Spleen (tissue), 11 donors: ENCODE data around the gene KCNQ1. TPM values are rescaled to one million over a fixed set of nuclear protein-coding genes. Genes with fewer than 3 reads are reported as not detected.

Experiments
- DNase-seq: peaks from one replicate; pipeline ENCODE4 v3.0.0-alpha.2; 2020
- H3K27ac ChIP-seq, 8 donors: fragments of 200-600 bp; sonication (generic) in 7 of 8; 1 replicate in 4 of 8; 2 replicates in 4 of 8; pipeline versions ENCODE4 v1.5.0 to v1.8.0; 2016 to 2021; ENCODE audit warnings: inconsistent platforms in 4 of 8, mild to moderate bottlenecking in 4 of 8, moderate library complexity in 1 of 8
- H3K27me3 ChIP-seq, 7 donors: fragments of 200-600 bp; sonication (generic) in 6 of 7; replicated peaks in 1 of 7; 1 replicate in 4 of 7; 2 replicates in 3 of 7; pipeline versions ENCODE4 v1.5.0 to v1.8.0; 2016 to 2021; ENCODE audit warnings: inconsistent platforms in 3 of 7, mild to moderate bottlenecking in 1 of 7
- H3K36me3 ChIP-seq, 6 donors: fragments of 200-600 bp; sonication (generic) in 5 of 6; 1 replicate in 4 of 6; 2 replicates in 2 of 6; pipeline versions ENCODE4 v1.5.0 to v1.8.0; 2016 to 2021; ENCODE audit warnings: inconsistent platforms in 2 of 6
- H3K4me1 ChIP-seq, 6 donors: fragments of 200-600 bp; sonication (generic) in 5 of 6; 1 replicate in 3 of 6; 2 replicates in 3 of 6; pipeline versions ENCODE4 v1.5.0 to v1.8.0; 2016 to 2021; ENCODE audit warnings: inconsistent platforms in 3 of 6
- H3K4me3 ChIP-seq, 8 donors: fragments of 200-600 bp; sonication (generic) in 7 of 8; 1 replicate in 4 of 8; 2 replicates in 4 of 8; pipeline versions ENCODE4 v1.5.0 to v1.8.0; 2016 to 2021; ENCODE audit warnings: inconsistent platforms in 4 of 8, mild to moderate bottlenecking in 4 of 8, moderate library complexity in 2 of 8
- H3K9me3 ChIP-seq, 8 donors: fragments of 200-600 bp; sonication (generic) in 7 of 8; 1 replicate in 4 of 8; 2 replicates in 4 of 8; pipeline versions ENCODE4 v1.5.0 to v1.8.0; 2016 to 2021; ENCODE audit warnings: inconsistent platforms in 4 of 8
- POLR2A ChIP-seq, 3 donors: fragments of 450-650 bp; IDR thresholded peaks; one replicate each; pipeline ENCODE4 v1.5.1; 2017; ENCODE audit warnings: antibody characterized with exemption in 3 of 3, mild to moderate bottlenecking in 1 of 3
- POLR2AphosphoS5 ChIP-seq, 3 donors: sonication (generic); formaldehyde crosslinking; IDR thresholded peaks; one replicate each; pipeline ENCODE4 v1.5.1; 2017; ENCODE audit warnings: antibody characterized with exemption in 3 of 3
- WGBS, 5 donors: extraction: QIAGEN DNeasy Blood & Tissue Kit in 3 of 5; methylation state at CpG; one replicate each; pipeline versions ENCODE4 v1.1.5 to v1.1.7; 2013 to 2018; 5-methylcytosine and 5-hydroxymethylcytosine counted together
- intact Hi-C: fragments of 100-400 bp; cut with DNase I; formaldehyde crosslinking; loops from one replicate; pipeline ENCODE4 v1.15.0; 2023; ENCODE audit warnings: low total_unique reads
- polyA plus RNA-seq, 3 donors: library from polyadenylated mRNA; stranded (reverse); fragments of 200-250 nt; gene quantifications; one replicate each; pipeline ENCODE4 v1.2.1, GENCODE V29; 2013
- total RNA-seq, 7 donors: library from RNA; depleted of rRNA in 3 of 7; stranded (reverse); fragments of >200 nt in 3 of 7; fragmentation: NEBNext Ultra II Directional in 4 of 7; extraction: Animal tissue kit (Norgen Biotek cat#: 25700) in 4 of 7; gene quantifications; one replicate each; pipeline versions ENCODE4 v1.1.0 to v1.2.1, GENCODE V29; 2016 to 2021
- TF ChIP-seq, protein P1 (sequence below), 11 experiments: fragments of 200-600 bp in 7 of 11; fragments of 450-650 bp in 4 of 11; sonication (generic) in 4 of 11; IDR thresholded peaks in 8 of 11; conservative IDR thresholded peaks in 3 of 11; 1 replicate in 7 of 11; 2 replicates in 4 of 11; pipeline versions ENCODE4 v1.4.0 to v1.8.0; 2016 to 2021; ENCODE audit warnings: antibody characterized with exemption in 11 of 11, inconsistent platforms in 4 of 11, mild to moderate bottlenecking in 1 of 11
- donor health status: healthy with polysubstance abuse.
- donor health status: DM: no; HTN: no; CAD: no; lungs with moderate emphysema.
- donor health status: DM: no; HTN: no; CAD: no.
- donor health status: Bipolar disorder and iron deficiency.
- donor health status: healthy.
- donor health status: DM: no; HTN: no; CAD: no.
- donor health status: DM: yes; HTN: yes; CAD: no.

KCNQ1 gene
- total and polyA plus RNA-seq, 10 donors = 3.3 to 21.6 (median 13.5) TPM

DNA sequence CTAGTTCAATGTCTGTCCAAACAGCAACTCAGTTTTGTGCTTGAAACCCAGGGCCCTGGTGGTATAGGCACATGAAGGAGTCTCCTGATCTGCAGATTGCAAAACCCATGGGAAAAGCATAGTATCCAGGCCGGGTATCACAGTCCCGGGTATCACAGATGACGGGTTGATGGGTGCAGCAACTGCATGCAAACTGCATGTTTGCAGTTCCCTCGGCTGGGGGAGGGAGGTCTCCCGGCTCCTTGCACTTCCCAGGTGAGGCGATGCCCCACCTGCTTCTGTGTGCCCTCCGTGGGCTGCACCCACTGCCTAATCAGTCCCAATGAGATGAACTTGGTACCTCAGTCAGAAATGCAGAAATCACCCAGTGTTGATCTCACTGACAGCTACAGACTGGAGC is 53.9 kb downstream of the KCNQ1 start:
- Histone ChIP-seq H3K9me3 (peaks cover 0 to 67% (median 49%) of the 10 kb centered on the region in 8 donors), H3K27ac (no peak overlapping the region), H3K27me3 (peaks cover 0 to 11% (median 0%) of the 10 kb centered on the region in 7 donors), H3K4me1 (no peaks in the 10 kb centered on the region), H3K4me3 (no peak overlapping the region), H3K36me3 (no peaks in the 10 kb centered on the region)
- 87 to 96% (median 92%) methylated on average over 3 to 7 of the region's 7 CpGs for WGBS, 5 donors
- intact Hi-C loops = no loop called here
- TF ChIP-seq, protein P1, sequence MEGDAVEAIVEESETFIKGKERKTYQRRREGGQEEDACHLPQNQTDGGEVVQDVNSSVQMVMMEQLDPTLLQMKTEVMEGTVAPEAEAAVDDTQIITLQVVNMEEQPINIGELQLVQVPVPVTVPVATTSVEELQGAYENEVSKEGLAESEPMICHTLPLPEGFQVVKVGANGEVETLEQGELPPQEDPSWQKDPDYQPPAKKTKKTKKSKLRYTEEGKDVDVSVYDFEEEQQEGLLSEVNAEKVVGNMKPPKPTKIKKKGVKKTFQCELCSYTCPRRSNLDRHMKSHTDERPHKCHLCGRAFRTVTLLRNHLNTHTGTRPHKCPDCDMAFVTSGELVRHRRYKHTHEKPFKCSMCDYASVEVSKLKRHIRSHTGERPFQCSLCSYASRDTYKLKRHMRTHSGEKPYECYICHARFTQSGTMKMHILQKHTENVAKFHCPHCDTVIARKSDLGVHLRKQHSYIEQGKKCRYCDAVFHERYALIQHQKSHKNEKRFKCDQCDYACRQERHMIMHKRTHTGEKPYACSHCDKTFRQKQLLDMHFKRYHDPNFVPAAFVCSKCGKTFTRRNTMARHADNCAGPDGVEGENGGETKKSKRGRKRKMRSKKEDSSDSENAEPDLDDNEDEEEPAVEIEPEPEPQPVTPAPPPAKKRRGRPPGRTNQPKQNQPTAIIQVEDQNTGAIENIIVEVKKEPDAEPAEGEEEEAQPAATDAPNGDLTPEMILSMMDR (IDR thresholded peaks at IDR 0.05 in 8 of 11, conservative IDR thresholded peaks at IDR 0.05 in 3 of 11) = no peak
- TF ChIP-seq POLR2A (IDR thresholded peaks at IDR 0.05) (no peak), POLR2AphosphoS5 (IDR thresholded peaks at IDR 0.05) (no peak)
- DNase-seq = no peak

DNA sequence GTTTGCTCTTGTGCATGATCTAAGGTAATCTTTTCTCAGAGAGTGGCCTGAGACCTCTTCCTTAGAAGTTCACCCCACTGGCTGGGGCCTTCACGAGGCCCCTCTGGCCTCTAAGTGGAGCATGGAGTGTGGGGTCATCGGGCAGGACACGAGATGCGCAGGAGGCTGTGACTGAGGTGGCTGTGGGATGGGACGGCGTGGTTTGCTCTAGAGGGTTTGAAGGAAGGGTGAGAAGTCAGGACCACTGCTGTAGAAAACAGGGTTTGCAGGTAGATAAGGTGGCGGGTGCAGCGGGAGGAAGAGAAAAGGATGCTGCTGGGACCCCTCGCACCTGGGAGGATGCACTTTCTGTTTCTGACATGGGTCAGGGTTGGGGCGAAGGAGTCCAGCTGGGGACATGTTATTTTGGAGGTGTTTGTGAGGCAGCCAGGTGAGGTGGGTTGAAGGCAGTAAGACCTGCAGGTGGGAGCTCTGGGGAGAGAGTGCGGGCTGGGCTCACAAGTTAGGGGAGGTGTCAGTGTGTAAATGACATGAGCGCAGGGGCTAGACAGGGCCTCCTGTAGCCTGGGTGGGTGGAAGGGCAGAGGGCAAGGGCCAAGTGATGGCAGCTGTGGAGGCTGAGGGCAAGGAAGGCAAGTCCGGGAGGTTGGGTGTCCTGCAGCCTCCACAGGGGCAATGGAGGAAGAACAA is 62.5 kb downstream of the KCNQ1 start:
- Histone ChIP-seq H3K9me3 (peaks cover 0 to 7% (median 1%) of the 10 kb centered on the region in 8 donors), H3K4me1 (peaks cover 0 to 34% (median 11%) of the 10 kb centered on the region in 6 donors), H3K27ac (no peak overlapping the region), H3K4me3 (no peak overlapping the region), H3K27me3 (no peaks in the 10 kb centered on the region), H3K36me3 (no peaks in the 10 kb centered on the region)
- 92 to 97% (median 93%) methylated on average over 12 to 13 of the region's 13 CpGs for WGBS, 5 donors
- DNase-seq = no peak
- intact Hi-C loops = no loop called here
- no peak for TF ChIP-seq POLR2AphosphoS5 (IDR thresholded peaks at IDR 0.05)
- TF ChIP-seq, protein P1 (IDR thresholded peaks at IDR 0.05 in 8 of 11, conservative IDR thresholded peaks at IDR 0.05 in 3 of 11) = no peak
- TF ChIP-seq POLR2A (IDR thresholded peaks at IDR 0.05) = no peak

DNA sequence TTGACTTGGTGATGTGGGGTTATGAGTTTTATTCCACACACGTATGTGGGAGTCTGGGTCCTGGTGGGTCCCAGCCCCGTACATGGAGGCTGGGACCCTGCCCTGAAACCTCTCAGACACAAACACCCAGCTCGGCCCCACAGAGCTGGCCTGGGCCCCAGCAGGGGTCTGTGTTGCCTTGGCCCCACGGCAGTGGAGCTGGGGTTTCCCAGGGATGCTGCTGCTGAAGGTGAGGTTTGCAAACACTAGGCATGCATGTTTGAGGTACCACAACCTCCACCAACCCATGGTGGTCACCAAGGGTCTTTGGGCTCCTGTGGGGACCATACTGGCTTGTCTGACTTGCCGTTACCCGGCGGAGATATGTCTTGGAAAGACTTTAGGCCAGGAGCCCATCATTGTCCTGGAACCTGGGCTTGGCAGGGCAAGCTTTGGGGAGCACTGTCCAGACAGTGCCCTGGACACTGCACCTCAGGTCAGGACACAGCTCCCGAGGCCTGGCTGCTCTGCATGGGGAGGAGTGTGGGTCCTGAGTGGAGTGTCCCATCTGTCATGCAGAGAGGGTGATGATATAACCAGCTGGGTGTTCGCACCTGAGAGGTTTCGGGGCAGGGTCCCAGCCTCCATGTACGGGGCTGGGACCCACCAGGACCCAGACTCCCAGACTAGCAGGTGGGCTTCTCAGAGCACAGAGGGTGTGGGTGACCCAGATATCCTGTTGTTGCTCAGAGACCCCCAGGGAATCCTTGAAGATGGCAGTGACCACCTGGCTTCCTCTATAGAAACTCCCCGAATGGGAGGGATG is 63.3 kb downstream of the KCNQ1 start:
- no peak overlapping the region for H3K27ac ChIP-seq
- no peak for TF ChIP-seq POLR2A (IDR thresholded peaks at IDR 0.05)
- TF ChIP-seq, protein P1 (IDR thresholded peaks at IDR 0.05 in 8 of 11, conservative IDR thresholded peaks at IDR 0.05 in 3 of 11) = no peak
- no peak for TF ChIP-seq POLR2AphosphoS5 (IDR thresholded peaks at IDR 0.05)
- peaks cover 0 to 34% (median 11%) of the 10 kb centered on the region in 6 donors for H3K4me1 ChIP-seq
- intact Hi-C loops = no loop called here
- no peaks in the 10 kb centered on the region for H3K36me3 ChIP-seq
- no peaks in the 10 kb centered on the region for H3K27me3 ChIP-seq
- no peak overlapping the region for H3K4me3 ChIP-seq
- 78 to 91% (median 88%) methylated on average over 9 to 12 of the region's 12 CpGs for WGBS, 5 donors
- DNase-seq = peak; percentile 51
- H3K9me3 ChIP-seq = no peaks in the 10 kb centered on the region

DNA sequence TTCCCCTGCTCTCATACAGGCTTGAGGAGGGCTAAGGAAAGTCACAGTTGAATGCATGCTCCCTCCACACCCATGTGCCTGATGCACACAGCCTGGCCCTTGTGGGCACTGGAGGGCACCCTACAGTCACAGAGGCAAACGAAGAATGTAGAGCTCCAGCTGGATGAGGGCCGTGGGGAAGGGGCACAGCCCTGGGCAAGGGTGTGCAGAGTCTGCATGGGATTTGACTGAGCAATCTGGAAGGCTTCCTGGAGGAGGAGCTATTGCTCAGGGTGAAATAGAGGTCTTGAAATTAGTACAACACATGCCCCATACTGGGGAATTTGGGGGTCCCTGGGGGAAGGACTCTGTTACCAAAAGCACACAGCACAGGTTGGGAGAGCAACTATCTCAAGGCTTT is 64.0 kb downstream of the KCNQ1 start:
- WGBS, 5 donors = 43 to 72% (median 63%) methylated on average over 2 of the region's 2 CpGs
- no peak overlapping the region for H3K4me3 ChIP-seq
- H3K27ac ChIP-seq = no peak overlapping the region
- TF ChIP-seq, protein P1 (IDR thresholded peaks at IDR 0.05 in 8 of 11, conservative IDR thresholded peaks at IDR 0.05 in 3 of 11) = no peak
- no peak for TF ChIP-seq POLR2A (IDR thresholded peaks at IDR 0.05)
- TF ChIP-seq POLR2AphosphoS5 (IDR thresholded peaks at IDR 0.05) = no peak
- intact Hi-C loops = no loop called here
- H3K27me3 ChIP-seq = no peaks in the 10 kb centered on the region
- H3K36me3 ChIP-seq = no peaks in the 10 kb centered on the region
- H3K4me1 ChIP-seq = peaks cover 0 to 34% (median 11%) of the 10 kb centered on the region in 6 donors
- no peak for DNase-seq
- no peaks in the 10 kb centered on the region for H3K9me3 ChIP-seq
